ENCODE measurements around the gene TEX264.
"Not testable (repeated sequence)": the region's sequence is repeated elsewhere in the genome, so short reads cannot be mapped to it uniquely, and the experiment has no call there.

Gene TEX264, protein sequence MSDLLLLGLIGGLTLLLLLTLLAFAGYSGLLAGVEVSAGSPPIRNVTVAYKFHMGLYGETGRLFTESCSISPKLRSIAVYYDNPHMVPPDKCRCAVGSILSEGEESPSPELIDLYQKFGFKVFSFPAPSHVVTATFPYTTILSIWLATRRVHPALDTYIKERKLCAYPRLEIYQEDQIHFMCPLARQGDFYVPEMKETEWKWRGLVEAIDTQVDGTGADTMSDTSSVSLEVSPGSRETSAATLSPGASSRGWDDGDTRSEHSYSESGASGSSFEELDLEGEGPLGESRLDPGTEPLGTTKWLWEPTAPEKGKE

DNA sequence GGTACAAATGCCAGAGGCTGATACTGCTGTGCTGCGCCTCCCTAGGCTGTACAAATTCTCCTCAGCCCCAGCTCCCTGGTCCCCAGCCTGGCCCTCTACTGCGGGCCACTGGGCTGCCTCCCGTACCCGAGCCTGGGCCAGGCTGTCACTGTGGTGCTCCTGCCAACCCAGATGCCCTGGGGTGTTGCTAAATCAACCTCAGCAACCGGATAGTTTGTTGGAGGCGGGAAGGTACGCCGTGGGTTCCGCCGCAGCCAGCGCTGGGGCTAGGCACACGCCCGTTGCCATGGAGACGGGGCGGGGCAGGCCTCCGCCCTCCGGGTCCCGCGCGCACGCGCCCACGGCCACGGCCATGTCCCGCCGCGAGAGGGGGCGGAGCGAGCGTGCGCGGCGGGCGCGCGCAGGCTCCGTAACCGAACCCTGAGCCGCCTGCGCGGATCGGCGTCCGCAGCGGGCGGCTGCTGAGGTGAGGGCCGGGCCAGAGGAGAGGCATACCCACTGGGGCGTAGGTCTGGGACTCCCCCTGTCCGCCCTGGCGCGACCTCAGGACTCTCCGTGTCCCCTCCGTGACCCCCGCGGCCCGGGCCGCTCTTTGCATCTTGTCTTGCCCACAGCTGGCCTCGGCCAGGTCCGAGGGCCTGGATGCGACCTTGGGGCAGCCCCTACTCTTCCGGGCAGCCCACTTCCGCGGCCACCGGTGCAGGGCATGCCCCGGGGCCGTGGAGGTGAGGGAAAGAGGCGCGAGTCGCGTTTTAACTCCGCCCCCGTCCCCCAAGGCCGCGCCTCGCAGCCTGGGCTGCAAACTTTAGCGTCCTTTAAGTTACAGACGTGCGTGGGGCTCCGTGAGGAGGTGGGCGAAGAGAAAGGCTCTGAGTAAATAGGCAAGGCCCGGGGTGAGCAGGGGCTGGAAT is at the start of gene TEX264:
Gene TEX264, plus strand, starts transcription at position 430 of the 911 bp plus-strand sequence. CDS start 3,053 bp downstream, outside the sequence.
- peaks cover 6% of the 10 kb centered on the region for H3K4me1 ChIP-seq (ENCODE audit: insufficient read depth, low read length)
- peak within 1 kb of the TSS; percentile 92 for H3K9ac ChIP-seq (ENCODE audit: low read depth, low read length)
- H3K36me3 ChIP-seq (ENCODE audit: insufficient read depth, low read length) = no peaks in the 10 kb centered on the region
- no peaks in the 10 kb centered on the region for H3K9me3 ChIP-seq (ENCODE audit: control insufficient read depth, insufficient read depth, low read length)

DNA sequence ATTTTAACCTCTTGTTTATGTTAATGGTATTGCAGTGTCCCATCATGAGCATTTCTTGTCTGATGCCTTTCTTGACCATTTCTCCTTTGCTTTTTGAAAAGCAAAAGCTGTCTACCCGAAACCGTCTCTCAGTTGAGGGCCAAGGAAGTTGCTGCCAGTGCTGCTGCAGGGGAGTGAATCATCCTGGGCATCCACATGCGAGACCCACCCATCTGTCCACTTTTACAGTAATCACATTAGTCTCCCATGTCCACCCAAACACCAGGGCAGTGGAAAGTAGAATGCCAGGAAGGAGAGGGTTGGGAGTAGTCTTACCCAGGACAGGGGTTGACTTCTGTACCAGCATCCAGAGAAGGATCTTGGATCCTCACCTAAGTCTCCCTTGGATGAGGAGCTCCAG is 48.6 kb upstream of the TEX264 start:
- Histone ChIP-seq H3K36me3 (ENCODE audit: insufficient read depth, low read length) (peaks cover 2% of the 10 kb centered on the region; the same call in 1 of the 2 replicates), H3K9ac (ENCODE audit: low read depth, low read length) (no peak overlapping the region), H3K4me1 (ENCODE audit: insufficient read depth, low read length) (peaks cover 12% of the 10 kb centered on the region; the same call in 1 of the 2 replicates), H3K9me3 (ENCODE audit: control insufficient read depth, insufficient read depth, low read length) (no peaks in the 10 kb centered on the region)

DNA sequence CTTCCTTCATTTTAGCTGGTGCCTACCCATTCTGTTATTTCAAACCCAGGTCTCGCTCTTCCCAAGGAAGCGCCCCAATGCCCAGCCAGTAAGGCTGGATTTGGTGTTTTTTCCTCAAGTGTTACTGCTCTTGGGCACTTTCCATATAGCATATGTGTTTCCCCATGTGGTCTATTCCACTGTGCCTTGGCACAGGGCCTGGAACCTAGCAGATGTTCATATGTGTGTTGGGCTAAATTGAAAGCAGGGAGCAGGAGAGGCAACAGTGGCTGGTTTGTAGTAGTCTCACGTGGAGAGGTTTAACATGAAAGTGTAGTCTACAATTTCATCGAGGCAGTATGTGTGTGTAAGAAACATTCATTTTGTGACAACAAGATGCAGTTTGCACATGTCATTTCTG is 48.2 kb upstream of the TEX264 start:
- Histone ChIP-seq H3K9ac (ENCODE audit: low read depth, low read length) (no peak overlapping the region), H3K4me1 (ENCODE audit: insufficient read depth, low read length) (peaks cover 12% of the 10 kb centered on the region; the same call in 1 of the 2 replicates), H3K36me3 (ENCODE audit: insufficient read depth, low read length) (peaks cover 4% of the 10 kb centered on the region; the same call in 1 of the 2 replicates), H3K9me3 (ENCODE audit: control insufficient read depth, insufficient read depth, low read length) (no peaks in the 10 kb centered on the region)

DNA sequence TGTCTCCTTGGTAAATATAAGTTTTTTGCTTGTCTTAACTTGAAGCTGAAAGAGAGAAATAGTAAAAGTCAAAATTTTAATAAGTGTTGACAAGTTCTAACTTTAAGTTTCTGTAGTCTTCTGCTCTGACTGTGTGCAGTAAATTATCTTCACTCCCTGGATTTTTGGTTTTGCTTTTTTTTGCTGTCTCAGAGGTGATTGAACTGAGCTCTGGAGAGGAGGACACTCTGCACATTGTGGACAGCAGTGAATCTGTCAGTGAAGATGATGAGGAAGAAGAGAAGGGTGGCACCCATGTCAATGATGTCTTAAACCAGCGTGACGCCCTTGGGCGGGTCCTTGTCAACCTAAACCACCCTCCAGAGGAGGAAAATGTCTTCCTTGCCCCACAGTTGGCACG is 40.5 kb upstream of the TEX264 start:
- Histone ChIP-seq H3K9ac (ENCODE audit: low read depth, low read length) (no peak overlapping the region), H3K36me3 (ENCODE audit: insufficient read depth, low read length) (peaks cover 22% of the 10 kb centered on the region), H3K4me1 (ENCODE audit: insufficient read depth, low read length) (no peaks in the 10 kb centered on the region), H3K9me3 (ENCODE audit: control insufficient read depth, insufficient read depth, low read length) (no peaks in the 10 kb centered on the region)

DNA sequence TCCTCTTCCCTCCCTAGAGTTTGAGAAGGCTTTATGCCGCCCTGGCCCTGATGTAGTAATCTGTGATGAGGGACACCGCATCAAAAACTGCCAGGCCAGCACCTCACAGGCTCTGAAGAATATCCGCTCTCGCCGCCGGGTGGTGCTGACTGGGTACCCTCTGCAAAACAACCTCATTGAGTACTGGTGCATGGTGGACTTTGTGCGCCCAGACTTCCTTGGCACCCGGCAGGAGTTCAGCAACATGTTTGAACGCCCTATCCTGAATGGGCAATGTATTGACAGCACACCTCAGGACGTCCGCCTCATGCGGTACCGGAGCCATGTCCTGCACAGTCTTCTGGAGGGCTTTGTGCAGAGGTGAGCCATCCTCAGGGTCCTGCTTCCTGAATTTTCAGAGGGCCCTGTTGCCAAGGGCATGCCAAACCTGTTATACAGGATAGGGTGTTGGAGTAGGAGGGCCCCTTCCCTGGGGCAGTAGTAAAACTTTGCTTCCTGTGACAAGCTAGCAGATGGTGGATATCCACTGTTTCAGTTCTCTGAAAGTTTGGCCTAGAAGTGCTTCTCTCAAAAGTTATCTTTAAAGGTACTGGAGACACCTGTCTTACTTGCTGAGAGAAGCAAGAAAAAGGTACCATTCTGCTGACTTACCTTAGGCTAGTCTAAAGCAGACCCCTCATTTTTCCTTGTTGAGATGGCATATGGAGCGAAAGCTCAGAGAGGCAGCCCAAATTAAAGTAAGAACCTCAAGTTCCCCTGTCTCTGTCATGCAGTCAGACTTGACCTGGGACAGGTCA is 33.7 kb upstream of the TEX264 start:
- Histone ChIP-seq H3K9ac (ENCODE audit: low read depth, low read length) (no peak overlapping the region), H3K36me3 (ENCODE audit: insufficient read depth, low read length) (peaks cover 30% of the 10 kb centered on the region), H3K9me3 (ENCODE audit: control insufficient read depth, insufficient read depth, low read length) (no peaks in the 10 kb centered on the region)

DNA sequence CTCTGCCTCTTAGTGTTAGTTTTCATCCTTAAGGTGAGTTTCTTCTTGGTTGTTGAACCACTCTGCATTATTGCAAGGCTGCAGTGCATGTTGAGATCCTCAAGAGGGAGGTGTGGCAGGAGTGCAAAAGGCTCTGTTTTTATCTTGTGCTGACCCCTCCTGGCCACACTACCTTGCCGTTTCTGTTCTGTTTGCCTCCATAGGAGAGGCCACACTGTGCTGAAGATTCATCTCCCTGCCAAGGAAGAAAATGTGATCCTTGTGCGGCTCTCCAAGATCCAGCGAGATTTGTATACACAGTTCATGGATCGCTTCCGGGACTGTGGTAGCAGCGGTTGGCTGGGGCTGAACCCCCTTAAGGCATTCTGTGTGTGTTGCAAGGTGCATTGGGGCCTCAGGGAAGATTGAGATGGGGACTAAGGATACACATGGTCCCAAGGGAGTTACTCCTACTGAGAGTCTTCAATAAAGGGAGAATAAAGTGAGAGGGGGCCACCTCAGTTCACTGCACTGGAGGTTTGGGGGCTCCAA is 33.0 kb upstream of the TEX264 start:
- H3K9ac ChIP-seq (ENCODE audit: low read depth, low read length) = no peak overlapping the region
- H3K4me1 ChIP-seq (ENCODE audit: insufficient read depth, low read length) = no peaks in the 10 kb centered on the region
- peaks cover 36% of the 10 kb centered on the region for H3K36me3 ChIP-seq (ENCODE audit: insufficient read depth, low read length)
- no peaks in the 10 kb centered on the region for H3K9me3 ChIP-seq (ENCODE audit: control insufficient read depth, insufficient read depth, low read length)

More for the DNA sequence above, 33.7 kb upstream of the TEX264 start:
- H3K4me1 ChIP-seq (ENCODE audit: insufficient read depth, low read length) = no peaks in the 10 kb centered on the region

DNA sequence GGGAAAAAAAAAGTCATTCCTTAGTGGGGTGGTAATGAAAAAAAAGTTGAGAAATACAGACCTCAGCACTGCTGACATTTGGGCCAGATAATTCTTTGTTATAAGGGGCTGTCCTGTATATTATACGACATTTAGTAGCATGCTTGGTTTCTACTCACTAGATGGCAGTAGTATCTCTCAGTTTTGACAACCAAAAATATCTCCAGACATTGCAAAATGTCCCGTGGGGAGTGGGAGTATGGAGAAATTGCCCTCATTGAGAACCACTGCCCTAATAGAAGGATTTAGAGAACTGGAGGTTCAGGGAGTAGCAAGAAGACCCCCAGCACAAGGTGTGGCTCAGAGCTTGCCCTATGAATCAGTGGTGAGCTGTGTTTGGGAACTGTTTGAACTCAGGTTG is 28.6 kb upstream of the TEX264 start:
- H3K9me3 ChIP-seq (ENCODE audit: control insufficient read depth, insufficient read depth, low read length) = peaks cover 3% of the 10 kb centered on the region; the same call in 1 of the 2 replicates
- H3K36me3 ChIP-seq (ENCODE audit: insufficient read depth, low read length) = peaks cover 60% of the 10 kb centered on the region
- no peaks in the 10 kb centered on the region for H3K4me1 ChIP-seq (ENCODE audit: insufficient read depth, low read length)
- no peak overlapping the region for H3K9ac ChIP-seq (ENCODE audit: low read depth, low read length)

DNA sequence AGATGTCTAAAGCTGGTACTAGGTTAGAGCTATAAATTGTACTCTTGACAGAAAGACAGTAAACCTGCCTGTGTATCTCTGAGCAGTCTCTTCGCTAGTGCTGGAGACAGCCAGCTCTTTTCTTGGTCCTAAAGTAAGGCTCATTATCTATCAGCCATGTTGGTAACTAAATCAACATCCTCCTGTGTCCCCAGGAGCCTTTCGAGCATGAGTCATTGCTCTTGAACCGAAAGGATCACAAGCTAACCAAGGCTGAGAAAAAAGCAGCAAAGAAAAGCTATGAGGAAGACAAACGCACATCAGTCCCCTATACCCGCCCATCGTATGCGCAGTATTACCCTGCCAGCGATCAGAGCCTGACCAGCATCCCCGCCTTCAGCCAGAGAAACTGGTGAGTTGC is 25.0 kb upstream of the TEX264 start:
- no peaks in the 10 kb centered on the region for H3K4me1 ChIP-seq (ENCODE audit: insufficient read depth, low read length)
- H3K36me3 ChIP-seq (ENCODE audit: insufficient read depth, low read length) = peaks cover 45% of the 10 kb centered on the region
- H3K9me3 ChIP-seq (ENCODE audit: control insufficient read depth, insufficient read depth, low read length) = peaks cover 8% of the 10 kb centered on the region
- H3K9ac ChIP-seq (ENCODE audit: low read depth, low read length) = no peak overlapping the region

DNA sequence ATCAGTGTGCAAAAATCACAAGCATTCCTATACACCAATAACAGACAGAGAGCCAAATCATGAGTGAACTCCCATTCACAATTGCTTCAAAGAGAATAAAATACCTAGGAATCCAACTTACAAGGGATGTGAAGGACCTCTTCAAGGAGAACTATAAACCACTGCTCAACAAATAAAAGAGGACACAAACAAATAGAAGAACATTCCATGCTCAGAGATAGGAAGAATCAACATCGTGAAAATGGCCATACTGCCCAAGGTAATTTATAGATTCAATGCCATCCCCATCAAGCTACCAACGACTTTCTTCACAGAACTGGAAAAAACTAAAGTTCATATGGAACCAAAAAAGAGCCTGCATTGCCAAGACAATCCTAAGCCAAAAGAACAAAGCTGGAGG is 18.9 kb upstream of the TEX264 start:
- not testable (repeated sequence) for H3K9ac ChIP-seq (ENCODE audit: low read depth, low read length); H3K9me3 ChIP-seq (ENCODE audit: control insufficient read depth, insufficient read depth, low read length)
- H3K36me3 ChIP-seq (ENCODE audit: insufficient read depth, low read length) = peaks cover 13% of the 10 kb centered on the region

DNA sequence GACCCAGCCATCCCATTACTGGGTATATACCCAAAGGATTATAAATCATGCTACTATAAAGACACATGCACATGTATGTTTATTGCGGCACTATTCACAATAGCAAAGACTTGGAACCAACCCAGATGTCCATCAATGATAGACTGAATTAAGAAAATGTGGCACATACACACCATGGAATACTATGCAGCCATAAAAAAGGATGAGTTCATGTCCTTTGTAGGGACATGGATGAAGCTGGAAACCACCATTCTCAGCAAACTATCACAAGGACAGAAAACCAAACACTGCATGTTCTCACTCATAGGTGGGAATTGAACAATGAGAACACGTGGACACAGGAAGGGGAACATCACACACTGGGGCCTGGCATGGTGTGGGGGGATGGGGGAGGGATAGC is 17.6 kb upstream of the TEX264 start:
- not testable (repeated sequence) for H3K9ac ChIP-seq (ENCODE audit: low read depth, low read length); H3K9me3 ChIP-seq (ENCODE audit: control insufficient read depth, insufficient read depth, low read length); H3K4me1 ChIP-seq (ENCODE audit: insufficient read depth, low read length)
- H3K36me3 ChIP-seq (ENCODE audit: insufficient read depth, low read length) = peaks cover 12% of the 10 kb centered on the region; the same call in 1 of the 2 replicates

More for the DNA sequence above, 18.9 kb upstream of the TEX264 start:
- not testable (repeated sequence) for H3K4me1 ChIP-seq (ENCODE audit: insufficient read depth, low read length)

DNA sequence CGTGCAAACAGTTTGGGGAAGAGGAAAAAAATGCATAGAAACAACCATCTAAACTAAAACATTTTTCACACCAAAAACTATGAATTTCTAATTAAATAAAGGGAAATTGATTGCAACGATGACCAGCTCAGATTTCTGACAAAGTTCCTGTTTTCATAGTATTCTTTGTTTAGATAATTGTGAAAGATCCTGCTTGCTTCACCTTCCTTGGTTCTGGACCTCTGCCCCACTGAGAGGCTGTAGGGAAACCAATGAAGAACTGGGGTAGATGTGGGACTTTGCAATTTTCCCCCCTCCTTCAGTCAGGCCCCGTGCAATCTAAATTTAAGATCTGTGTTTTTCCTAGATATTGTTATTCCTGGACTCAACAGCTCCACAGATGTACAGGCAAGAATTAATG is 13.8 kb upstream of the TEX264 start:
- H3K4me1 ChIP-seq (ENCODE audit: insufficient read depth, low read length) = no peaks in the 10 kb centered on the region
- no peak overlapping the region for H3K9ac ChIP-seq (ENCODE audit: low read depth, low read length)
- H3K36me3 ChIP-seq (ENCODE audit: insufficient read depth, low read length) = peaks cover 13% of the 10 kb centered on the region
- no peaks in the 10 kb centered on the region for H3K9me3 ChIP-seq (ENCODE audit: control insufficient read depth, insufficient read depth, low read length)

DNA sequence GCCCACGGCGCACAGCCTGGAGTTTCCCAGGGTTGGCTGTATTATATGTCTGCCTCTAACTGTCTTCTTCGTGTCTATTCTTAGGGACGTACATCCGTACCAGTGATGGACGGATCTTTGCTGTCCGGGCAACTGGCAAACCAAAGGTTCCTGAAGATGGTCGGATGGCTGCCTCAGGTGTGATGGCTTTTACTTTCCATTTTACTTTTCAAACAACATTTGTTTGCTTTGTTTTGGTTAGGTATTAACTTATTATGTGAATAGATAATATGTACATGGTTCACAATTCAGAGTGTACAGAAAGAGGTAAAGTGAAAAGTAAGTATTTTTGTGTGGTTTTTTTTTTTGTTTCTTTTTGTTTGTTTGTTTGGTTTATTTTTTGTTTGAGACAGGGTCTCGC is 11.1 kb upstream of the TEX264 start:
- no peaks in the 10 kb centered on the region for H3K9me3 ChIP-seq (ENCODE audit: control insufficient read depth, insufficient read depth, low read length)
- H3K9ac ChIP-seq (ENCODE audit: low read depth, low read length) = no peak overlapping the region
- no peaks in the 10 kb centered on the region for H3K4me1 ChIP-seq (ENCODE audit: insufficient read depth, low read length)
- H3K36me3 ChIP-seq (ENCODE audit: insufficient read depth, low read length) = peaks cover 19% of the 10 kb centered on the region

DNA sequence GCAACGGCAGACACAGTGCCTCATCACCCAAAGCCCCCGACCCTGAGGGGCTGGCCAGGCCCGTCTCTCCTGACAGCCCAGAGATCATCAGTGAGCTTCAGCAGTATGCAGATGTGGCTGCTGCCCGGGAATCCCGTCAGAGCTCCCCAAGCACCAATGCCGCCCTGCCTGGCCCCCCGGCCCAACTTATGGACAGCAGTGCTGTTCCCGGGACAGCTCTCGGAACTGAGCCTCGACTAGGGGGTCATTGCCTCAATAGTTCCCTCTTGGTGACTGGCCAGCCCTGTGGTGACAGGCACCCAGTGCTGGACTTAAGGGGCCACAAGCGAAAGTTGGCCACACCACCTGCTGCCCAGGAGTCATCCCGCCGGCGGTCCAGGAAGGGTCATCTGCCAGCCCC is 8.6 kb upstream of the TEX264 start:
- H3K9ac ChIP-seq (ENCODE audit: low read depth, low read length) = no peak overlapping the region
- peaks cover 15% of the 10 kb centered on the region for H3K36me3 ChIP-seq (ENCODE audit: insufficient read depth, low read length)
- no peaks in the 10 kb centered on the region for H3K9me3 ChIP-seq (ENCODE audit: control insufficient read depth, insufficient read depth, low read length)
- no peaks in the 10 kb centered on the region for H3K4me1 ChIP-seq (ENCODE audit: insufficient read depth, low read length)

DNA sequence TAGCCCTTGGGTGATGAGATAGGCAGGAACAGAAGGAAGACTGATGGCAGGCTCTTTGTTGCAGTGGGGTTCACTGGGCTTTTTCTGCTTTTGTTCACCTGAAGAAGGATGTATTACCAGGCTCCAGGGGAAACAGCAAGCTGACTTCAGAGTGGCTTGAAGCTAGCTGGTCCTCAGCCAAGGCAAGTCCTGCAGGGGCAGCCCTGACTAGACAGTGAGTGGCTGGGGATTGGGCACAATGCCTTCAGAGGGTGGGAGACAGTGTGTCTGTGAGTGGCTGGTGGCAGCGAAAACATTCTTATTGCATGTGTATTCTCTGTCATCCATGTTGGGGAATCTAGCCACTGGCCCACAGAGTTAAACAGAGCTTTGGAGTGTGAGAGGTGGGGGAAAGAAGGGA is 2.3 kb upstream of the TEX264 start:
- Histone ChIP-seq H3K4me1 (ENCODE audit: insufficient read depth, low read length) (peaks cover 6% of the 10 kb centered on the region), H3K9ac (ENCODE audit: low read depth, low read length) (no peak overlapping the region), H3K36me3 (ENCODE audit: insufficient read depth, low read length) (no peaks in the 10 kb centered on the region), H3K9me3 (ENCODE audit: control insufficient read depth, insufficient read depth, low read length) (no peaks in the 10 kb centered on the region)
